Stomach (tissue), 4 donors: ENCODE data around the gene RIN3.

ENCODE experiments used
- POLR2AphosphoS5 ChIP-seq, 3 donors: sonication (generic); formaldehyde crosslinking; IDR thresholded peaks; one replicate each; pipeline ENCODE4 v1.6.1; 2016; ENCODE audit warnings: antibody characterized with exemption in 3 of 3
- TF ChIP-seq, protein P1 (sequence below), 7 experiments: fragments of 450-650 bp in 4 of 7; fragments of 200-600 bp in 3 of 7; sonication (generic) in 3 of 7; IDR thresholded peaks; one replicate each; pipeline ENCODE4 v1.5.1; 2016 to 2019; ENCODE audit warnings: antibody characterized with exemption in 7 of 7, control low read depth in 2 of 7, mild to moderate bottlenecking in 1 of 7

DNA sequence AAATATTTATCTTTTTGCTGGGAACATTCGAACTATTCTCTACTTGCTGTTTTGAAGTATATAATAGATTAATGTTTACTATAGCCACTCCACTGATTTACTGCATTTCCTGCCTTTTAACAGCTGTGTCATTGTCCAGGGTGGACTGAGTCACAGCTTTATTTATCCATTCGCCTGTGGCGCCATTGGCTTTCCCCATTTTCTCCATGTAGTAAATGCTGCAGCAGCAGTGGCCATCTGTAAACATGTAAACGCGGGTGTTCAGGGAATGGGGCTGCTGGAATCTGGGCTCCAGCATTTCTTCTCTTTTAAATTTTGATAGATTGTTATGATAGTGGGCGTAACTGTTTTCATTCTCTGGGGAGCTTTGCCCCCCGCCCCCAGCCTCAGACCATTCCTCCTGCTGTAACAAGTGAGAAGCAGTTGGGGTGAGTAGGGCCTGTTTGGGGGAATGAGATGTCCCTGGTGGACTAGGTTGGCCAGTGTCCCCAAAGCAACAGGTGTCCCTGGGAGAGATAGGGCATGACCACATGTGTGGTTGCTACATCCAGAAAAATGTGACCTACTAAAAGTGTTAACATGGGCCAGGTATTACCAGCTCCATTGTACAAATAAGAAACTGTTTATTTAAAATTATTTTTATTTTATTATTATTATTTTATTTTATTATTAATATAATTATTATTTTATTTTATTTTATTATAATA, 32.9 kb downstream of the RIN3 start:
- TF ChIP-seq, protein P1, sequence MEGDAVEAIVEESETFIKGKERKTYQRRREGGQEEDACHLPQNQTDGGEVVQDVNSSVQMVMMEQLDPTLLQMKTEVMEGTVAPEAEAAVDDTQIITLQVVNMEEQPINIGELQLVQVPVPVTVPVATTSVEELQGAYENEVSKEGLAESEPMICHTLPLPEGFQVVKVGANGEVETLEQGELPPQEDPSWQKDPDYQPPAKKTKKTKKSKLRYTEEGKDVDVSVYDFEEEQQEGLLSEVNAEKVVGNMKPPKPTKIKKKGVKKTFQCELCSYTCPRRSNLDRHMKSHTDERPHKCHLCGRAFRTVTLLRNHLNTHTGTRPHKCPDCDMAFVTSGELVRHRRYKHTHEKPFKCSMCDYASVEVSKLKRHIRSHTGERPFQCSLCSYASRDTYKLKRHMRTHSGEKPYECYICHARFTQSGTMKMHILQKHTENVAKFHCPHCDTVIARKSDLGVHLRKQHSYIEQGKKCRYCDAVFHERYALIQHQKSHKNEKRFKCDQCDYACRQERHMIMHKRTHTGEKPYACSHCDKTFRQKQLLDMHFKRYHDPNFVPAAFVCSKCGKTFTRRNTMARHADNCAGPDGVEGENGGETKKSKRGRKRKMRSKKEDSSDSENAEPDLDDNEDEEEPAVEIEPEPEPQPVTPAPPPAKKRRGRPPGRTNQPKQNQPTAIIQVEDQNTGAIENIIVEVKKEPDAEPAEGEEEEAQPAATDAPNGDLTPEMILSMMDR (IDR thresholded peaks at IDR 0.05) = no peak
- TF ChIP-seq POLR2AphosphoS5 (IDR thresholded peaks at IDR 0.05) = peak in 2 of 3 donors; percentile 12 to 61
